ENCODE results near the gene SKAP2. TPM values are rescaled to one million over a fixed set of nuclear protein-coding genes. Genes with fewer than 3 reads are reported as not detected.

Gene SKAP2
- total and polyA plus RNA-seq, 2 experiments from 2014 or later = 2.5 to 4.4 TPM

GRCh38 chr7:26721450-26721849 lies 142.9 kb downstream of the SKAP2 start:
- Mint-ChIP-seq H3K27me3 (ENCODE audit: insufficient read depth, low read depth, poor library complexity) (no peaks in the 10 kb centered on the region), H3K27ac (no peak overlapping the region), H3K9me3 (no peaks in the 10 kb centered on the region), H3K36me3 (ENCODE audit: low read depth) (no peaks in the 10 kb centered on the region), H3K4me3 (no peak overlapping the region), H3K4me1 (peaks cover 17% of the 10 kb centered on the region)
- Histone ChIP-seq H3K4me1 (ENCODE audit: insufficient read depth) (peaks cover 5% of the 10 kb centered on the region; the same call in 1 of the 2 replicates), H3K79me2 (replicated peaks; ENCODE audit: insufficient read depth) (no peaks in the 10 kb centered on the region), H3K27ac (ENCODE audit: low read depth) (no peak overlapping the region), H3K9me2 (ENCODE audit: insufficient read depth) (no peaks in the 10 kb centered on the region), H4K20me1 (replicated peaks; ENCODE audit: insufficient read depth) (no peaks in the 10 kb centered on the region), H2AFZ (no peak overlapping the region), H3K4me3 (no peak overlapping the region), H3K4me2 (no peak overlapping the region), H3K36me3 (ENCODE audit: insufficient read depth) (no peaks in the 10 kb centered on the region), H3K27me3 (ENCODE audit: insufficient read depth) (no peaks in the 10 kb centered on the region), H3F3A (replicated peaks; ENCODE audit: low read depth) (no peaks in the 10 kb centered on the region)
- no peak for DNase-seq (ENCODE audit: low spot score)
- TF ChIP-seq STAT1 (IDR thresholded peaks at IDR 0.05; ENCODE audit: unreplicated experiment) = no peak
- TF ChIP-seq ZNF114 (CRISPR knock-in tag; IDR thresholded peaks at IDR 0.05) = no peak
- TF ChIP-seq CREB1 (CRISPR knock-in tag; IDR thresholded peaks at IDR 0.05; ENCODE audit: low read depth) = no peak
- no peak for ATAC-seq

- no peaks in the 10 kb centered on the region for H3K36me3 Mint-ChIP-seq (ENCODE audit: low read depth)
These were observed 146.3 kb downstream of the SKAP2 start for GRCh38 chr7:26718063-26718462.

More at GRCh38 chr7:26718063-26718462, 146.3 kb downstream of the SKAP2 start:
- Histone ChIP-seq H3K27ac (ENCODE audit: low read depth) (no peak overlapping the region), H3K36me3 (ENCODE audit: insufficient read depth) (no peaks in the 10 kb centered on the region), H3K9me2 (ENCODE audit: insufficient read depth) (no peaks in the 10 kb centered on the region), H3K4me2 (no peak overlapping the region), H3K79me2 (replicated peaks; ENCODE audit: insufficient read depth) (no peaks in the 10 kb centered on the region), H3K27me3 (ENCODE audit: insufficient read depth) (no peaks in the 10 kb centered on the region), H2AFZ (no peak overlapping the region), H3K4me3 (no peak overlapping the region), H4K20me1 (replicated peaks; ENCODE audit: insufficient read depth) (no peaks in the 10 kb centered on the region), H3F3A (replicated peaks; ENCODE audit: low read depth) (no peaks in the 10 kb centered on the region), H3K4me1 (ENCODE audit: insufficient read depth) (peaks cover 5% of the 10 kb centered on the region; the same call in 1 of the 2 replicates)
- H3K4me1 Mint-ChIP-seq = peaks cover 11% of the 10 kb centered on the region
- no peak overlapping the region for H3K27ac Mint-ChIP-seq
- H3K4me3 Mint-ChIP-seq = no peak overlapping the region
- DNase-seq (ENCODE audit: low spot score) = no peak
- no peaks in the 10 kb centered on the region for H3K9me3 Mint-ChIP-seq
- no peak for ATAC-seq
- TF ChIP-seq EZH2phosphoT487 (IDR thresholded peaks at IDR 0.05; ENCODE audit: unreplicated experiment) (no peak), ETS1 (IDR thresholded peaks at IDR 0.05) (no peak), EZH2 (IDR thresholded peaks at IDR 0.05; ENCODE audit: low read depth, unreplicated experiment) (no peak), CREB1 (CRISPR knock-in tag; IDR thresholded peaks at IDR 0.05; ENCODE audit: low read depth) (no peak), ZNF114 (CRISPR knock-in tag; IDR thresholded peaks at IDR 0.05) (no peak), POLR2AphosphoS5 (IDR thresholded peaks at IDR 0.05; ENCODE audit: low read depth) (no peak), STAT1 (IDR thresholded peaks at IDR 0.05; ENCODE audit: unreplicated experiment) (no peak), REST (IDR thresholded peaks at IDR 0.05; ENCODE audit: unreplicated experiment) (no peak), ZNF331 (CRISPR knock-in tag; IDR thresholded peaks at IDR 0.05; ENCODE audit: low read depth) (no peak), NANOG (IDR thresholded peaks at IDR 0.05; ENCODE audit: borderline replicate concordance) (no peak), CTCF (conservative IDR thresholded peaks at IDR 0.05; ENCODE audit: low read depth in 2 of 2) (no peak)
- H3K27me3 Mint-ChIP-seq (ENCODE audit: insufficient read depth, low read depth, poor library complexity) = no peaks in the 10 kb centered on the region

Measured in GM23338 (cell line).